ENCODE data around the gene TYRP1. TPM values are rescaled to one million over a fixed set of nuclear protein-coding genes. Genes with fewer than 3 reads are reported as not detected.
A peak's percentile ranks its signal among the peaks of the same experiment; 100 is the strongest.

Gene TYRP1
- total RNA-seq, 1 experiment from 2014 or later: 1.5 TPM

DNA sequence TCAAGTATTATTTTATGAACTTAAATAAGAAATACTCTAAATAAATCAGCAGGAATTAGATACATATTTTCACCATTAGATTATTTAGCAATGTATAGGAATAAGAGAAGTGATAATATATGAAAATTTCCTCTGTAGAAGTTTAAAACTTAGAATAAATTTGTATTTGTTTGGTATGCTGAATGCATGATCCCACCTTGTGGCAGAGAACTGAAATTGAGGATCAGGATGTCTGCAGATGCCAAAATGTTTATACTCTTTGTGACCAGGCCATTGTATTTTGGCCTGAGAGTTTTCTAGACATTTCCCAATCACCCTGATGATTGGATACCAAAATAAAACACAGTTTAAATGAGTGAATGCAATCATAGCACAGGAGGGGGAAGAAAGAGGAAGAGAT lies 6.3 kb downstream of the TYRP1 start:
- H3K36me3 ChIP-seq (ENCODE audit: insufficient read depth, low read length, poor library complexity, severe bottlenecking): no peaks in the 10 kb centered on the region
- no peak overlapping the region for H3K27ac ChIP-seq (ENCODE audit: low read depth, low read length, poor library complexity, severe bottlenecking)
- H3K9me3 ChIP-seq (ENCODE audit: low read depth, low read length, poor library complexity, severe bottlenecking): no peaks in the 10 kb centered on the region
- ChIA-PET POLR2A (ENCODE audit: low non-redundant PET) (no interaction called here), CTCF (interaction anchor here (0.8 kb wide), 1 partner anchor 59 kb away, joined by 3 read pairs; no protein-coding TSS in a partner anchor)
- H3K4me3 ChIP-seq (ENCODE audit: low read depth, low read length, poor library complexity, severe bottlenecking): no peak overlapping the region
- peaks cover 27% of the 10 kb centered on the region for H3K4me1 ChIP-seq (ENCODE audit: insufficient read depth, low read length, poor library complexity, severe bottlenecking)
- no peaks in the 10 kb centered on the region for H3K27me3 ChIP-seq (replicated peaks; ENCODE audit: insufficient read depth, low read depth, low read length, poor library complexity)
- BruUV-seq (replicated peaks): no TSS peak
- intact Hi-C loops (cut with micrococcal nuclease; ENCODE audit: unreplicated experiment): no loop called here
- DNase-seq (ENCODE audit: low spot score): no peak
- TF ChIP-seq, protein P1, sequence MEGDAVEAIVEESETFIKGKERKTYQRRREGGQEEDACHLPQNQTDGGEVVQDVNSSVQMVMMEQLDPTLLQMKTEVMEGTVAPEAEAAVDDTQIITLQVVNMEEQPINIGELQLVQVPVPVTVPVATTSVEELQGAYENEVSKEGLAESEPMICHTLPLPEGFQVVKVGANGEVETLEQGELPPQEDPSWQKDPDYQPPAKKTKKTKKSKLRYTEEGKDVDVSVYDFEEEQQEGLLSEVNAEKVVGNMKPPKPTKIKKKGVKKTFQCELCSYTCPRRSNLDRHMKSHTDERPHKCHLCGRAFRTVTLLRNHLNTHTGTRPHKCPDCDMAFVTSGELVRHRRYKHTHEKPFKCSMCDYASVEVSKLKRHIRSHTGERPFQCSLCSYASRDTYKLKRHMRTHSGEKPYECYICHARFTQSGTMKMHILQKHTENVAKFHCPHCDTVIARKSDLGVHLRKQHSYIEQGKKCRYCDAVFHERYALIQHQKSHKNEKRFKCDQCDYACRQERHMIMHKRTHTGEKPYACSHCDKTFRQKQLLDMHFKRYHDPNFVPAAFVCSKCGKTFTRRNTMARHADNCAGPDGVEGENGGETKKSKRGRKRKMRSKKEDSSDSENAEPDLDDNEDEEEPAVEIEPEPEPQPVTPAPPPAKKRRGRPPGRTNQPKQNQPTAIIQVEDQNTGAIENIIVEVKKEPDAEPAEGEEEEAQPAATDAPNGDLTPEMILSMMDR (conservative IDR thresholded peaks at IDR 0.05; ENCODE audit: low read depth, low read length): peak; percentile 39; the same call in 1 of the 2 replicates
- no peak for TF ChIP-seq EZH2 (IDR thresholded peaks at IDR 0.05; ENCODE audit: borderline replicate concordance, low read depth, low read length, poor library complexity, severe bottlenecking)

DNA sequence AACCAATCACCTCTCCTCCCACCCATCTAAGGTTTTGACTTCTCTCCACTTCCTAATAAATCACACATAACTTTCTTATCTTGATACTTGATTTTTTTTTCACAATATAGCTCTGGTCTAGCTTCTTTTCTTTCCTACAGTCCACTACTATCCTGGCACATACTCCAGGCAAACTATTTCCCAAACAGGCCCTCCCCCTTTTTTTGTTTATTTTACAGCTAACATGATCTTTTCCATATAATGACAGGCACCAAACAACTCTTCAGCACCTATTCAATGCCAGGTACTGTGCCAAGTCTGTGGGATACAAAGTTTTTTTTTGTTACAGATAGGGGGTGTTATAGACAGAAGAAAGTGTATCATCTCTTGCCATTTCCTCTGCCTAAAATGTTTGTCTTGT lies 7.9 kb downstream of the TYRP1 start:
- ChIA-PET POLR2A (ENCODE audit: low non-redundant PET) (no interaction called here), CTCF (interaction anchor here (1.0 kb wide), 1 partner anchor 75 kb away, joined by 3 read pairs; no protein-coding TSS in a partner anchor)
- no TSS peak for BruUV-seq (replicated peaks)
- Histone ChIP-seq H3K4me3 (ENCODE audit: low read depth, low read length, poor library complexity, severe bottlenecking) (no peak overlapping the region), H3K9me3 (ENCODE audit: low read depth, low read length, poor library complexity, severe bottlenecking) (no peaks in the 10 kb centered on the region), H3K27me3 (replicated peaks; ENCODE audit: insufficient read depth, low read depth, low read length, poor library complexity) (no peaks in the 10 kb centered on the region), H3K4me1 (ENCODE audit: insufficient read depth, low read length, poor library complexity, severe bottlenecking) (peaks cover 27% of the 10 kb centered on the region), H3K27ac (ENCODE audit: low read depth, low read length, poor library complexity, severe bottlenecking) (no peak overlapping the region), H3K36me3 (ENCODE audit: insufficient read depth, low read length, poor library complexity, severe bottlenecking) (no peaks in the 10 kb centered on the region)
- intact Hi-C loops (cut with micrococcal nuclease; ENCODE audit: unreplicated experiment): loop anchor here (5.0 kb wide), 1 partner anchor 386 kb away; no protein-coding TSS in a partner anchor
- no peak for TF ChIP-seq EZH2 (IDR thresholded peaks at IDR 0.05; ENCODE audit: borderline replicate concordance, low read depth, low read length, poor library complexity, severe bottlenecking)
- TF ChIP-seq, protein P1 (conservative IDR thresholded peaks at IDR 0.05; ENCODE audit: low read depth, low read length): no peak
- DNase-seq (ENCODE audit: low spot score): no peak

DNA sequence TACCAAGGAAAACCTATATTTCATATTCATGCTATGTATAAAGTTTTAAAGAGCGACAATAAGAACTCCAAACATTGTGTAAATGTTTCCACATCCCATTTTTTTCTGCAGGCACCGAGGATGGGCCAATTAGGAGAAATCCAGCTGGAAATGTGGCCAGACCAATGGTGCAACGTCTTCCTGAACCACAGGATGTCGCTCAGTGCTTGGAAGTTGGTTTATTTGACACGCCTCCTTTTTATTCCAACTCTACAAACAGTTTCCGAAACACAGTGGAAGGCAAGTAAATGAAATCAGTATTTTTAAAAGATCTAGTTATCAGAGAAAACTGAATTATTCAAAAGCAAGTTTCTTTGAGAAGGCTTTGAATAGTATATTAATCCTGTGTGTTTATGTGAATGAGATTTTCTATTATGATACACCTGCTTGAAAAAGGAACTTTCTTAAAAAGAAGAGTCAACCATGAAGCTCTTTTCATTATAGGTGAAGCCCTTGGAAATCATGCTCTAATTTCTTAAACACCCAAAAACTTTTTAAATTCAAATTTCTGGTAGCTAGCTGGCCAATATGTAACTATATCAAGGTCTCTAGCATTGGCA lies 9.1 kb downstream of the TYRP1 start:
- intact Hi-C loops (cut with micrococcal nuclease; ENCODE audit: unreplicated experiment): loop anchor here (5.0 kb wide), 1 partner anchor 385 kb away; no protein-coding TSS in a partner anchor
- Histone ChIP-seq H3K27me3 (replicated peaks; ENCODE audit: insufficient read depth, low read depth, low read length, poor library complexity) (no peaks in the 10 kb centered on the region), H3K36me3 (ENCODE audit: insufficient read depth, low read length, poor library complexity, severe bottlenecking) (no peaks in the 10 kb centered on the region), H3K9me3 (ENCODE audit: low read depth, low read length, poor library complexity, severe bottlenecking) (no peaks in the 10 kb centered on the region), H3K4me3 (ENCODE audit: low read depth, low read length, poor library complexity, severe bottlenecking) (no peak overlapping the region), H3K27ac (ENCODE audit: low read depth, low read length, poor library complexity, severe bottlenecking) (no peak overlapping the region), H3K4me1 (ENCODE audit: insufficient read depth, low read length, poor library complexity, severe bottlenecking) (peaks cover 17% of the 10 kb centered on the region)
- ChIA-PET POLR2A (ENCODE audit: low non-redundant PET) (no interaction called here), CTCF (interaction anchor here (0.5 kb wide), 2 partner anchors 401 to 470 kb away, joined by 4 read pairs; no protein-coding TSS in a partner anchor)
- DNase-seq (ENCODE audit: low spot score): peak; percentile 66
- TF ChIP-seq, protein P1 (conservative IDR thresholded peaks at IDR 0.05; ENCODE audit: low read depth, low read length): peak; percentile 76
- no peak for TF ChIP-seq EZH2 (IDR thresholded peaks at IDR 0.05; ENCODE audit: borderline replicate concordance, low read depth, low read length, poor library complexity, severe bottlenecking)
- BruUV-seq (replicated peaks): no TSS peak

All from A673 (cell line).